Keratinocyte (primary cell): ENCODE results near the gene TMEM238L. TPM values are rescaled to one million over a fixed set of nuclear protein-coding genes. Genes with fewer than 3 reads are reported as not detected.

Source experiments
- DNase-seq: peaks from one replicate; pipeline ENCODE4 v3.0.0-alpha.2; 2011; ENCODE audit warnings: low read depth, missing footprints, low spot score
- FAIRE-seq: peaks from 2 replicates; lab custom pipeline; 2011; peaks lifted over from hg19 to GRCh38; lab: Jason Lieb, UNC
- H2AFZ ChIP-seq: 2 replicates; pipeline ENCODE4 v1.6.0; 2012; ENCODE audit warnings: low read length, control low read depth, inconsistent platforms; ENCODE audit not compliant: control insufficient read depth
- H3K27ac ChIP-seq: 2 replicates; pipeline ENCODE4 v1.5.1; 2011; ENCODE audit warnings: low read length; ENCODE audit not compliant: control insufficient read depth, insufficient read depth
- H3K27me3 ChIP-seq: 3 replicates; pipeline ENCODE4 v1.6.0; 2011; ENCODE audit warnings: low read length; ENCODE audit not compliant: control insufficient read depth, insufficient read depth; ENCODE audit errors: extremely low read depth
- H3K36me3 ChIP-seq, 2 experiments: 2 replicates in 1 of 2; 3 replicates in 1 of 2; pipeline ENCODE4 v1.5.1; 2011; ENCODE audit warnings: low read length in 2 of 2, mild to moderate bottlenecking in 1 of 2; ENCODE audit not compliant: control insufficient read depth in 2 of 2, insufficient read depth in 2 of 2; ENCODE audit errors: extremely low read depth in 1 of 2
- H3K4me1 ChIP-seq: 3 replicates; pipeline ENCODE4 v1.5.1; 2011; ENCODE audit warnings: low read length; ENCODE audit not compliant: control insufficient read depth, insufficient read depth; ENCODE audit errors: extremely low read depth
- H3K4me2 ChIP-seq: 3 replicates; pipeline ENCODE4 v1.6.0; 2011; ENCODE audit warnings: low read depth, low read length; ENCODE audit not compliant: control insufficient read depth, insufficient read depth; ENCODE audit errors: extremely low read depth
- H3K4me3 ChIP-seq, 3 experiments: fragments of 200-600 bp in 1 of 3; sonication (generic) in 1 of 3; 2 replicates in 2 of 3; 3 replicates in 1 of 3; pipeline ENCODE4 v1.5.1; 2011 to 2016; ENCODE audit warnings: low read length in 3 of 3, mild to moderate bottlenecking in 3 of 3, control low read depth in 2 of 3, inconsistent platforms in 1 of 3, low read depth in 1 of 3, mixed read lengths in 1 of 3, mixed run types in 1 of 3, moderate library complexity in 1 of 3; ENCODE audit not compliant: control insufficient read depth in 2 of 3, insufficient read depth in 2 of 3; ENCODE audit errors: extremely low read depth in 1 of 3
- H3K79me2 ChIP-seq: 2 replicates; pipeline ENCODE4 v1.6.0; 2012; ENCODE audit warnings: low read length; ENCODE audit not compliant: control insufficient read depth, insufficient read depth
- H3K9ac ChIP-seq: 3 replicates; pipeline ENCODE4 v1.6.0; 2011; ENCODE audit warnings: low read length; ENCODE audit not compliant: control insufficient read depth, insufficient read depth; ENCODE audit errors: extremely low read depth
- H3K9me1 ChIP-seq: 3 replicates; pipeline ENCODE4 v1.6.0; 2011; ENCODE audit warnings: low read length; ENCODE audit not compliant: control insufficient read depth, insufficient read depth; ENCODE audit errors: extremely low read depth
- H3K9me3 ChIP-seq: 2 replicates; pipeline ENCODE4 v1.5.1; 2012; ENCODE audit warnings: low read depth, low read length; ENCODE audit not compliant: control insufficient read depth
- H4K20me1 ChIP-seq: 3 replicates; pipeline ENCODE4 v1.6.0; 2011; ENCODE audit warnings: low read length; ENCODE audit not compliant: control insufficient read depth, insufficient read depth; ENCODE audit errors: extremely low read depth
- CTCF ChIP-seq, 3 experiments: IDR thresholded peaks in 1 of 3; conservative IDR thresholded peaks in 1 of 3; optimal IDR thresholded peaks in 1 of 3; 2 replicates in 2 of 3; 3 replicates in 1 of 3; pipeline versions ENCODE3 to v1.5.1; 2011; ENCODE audit warnings: low read length in 3 of 3, mild to moderate bottlenecking in 3 of 3, moderate library complexity in 2 of 3, control low read depth in 1 of 3, inconsistent platforms in 1 of 3; ENCODE audit not compliant: insufficient read depth in 2 of 3; ENCODE audit errors: extremely low read depth in 1 of 3
- EZH2 ChIP-seq: IDR thresholded peaks from one replicate; pipeline ENCODE4 v1.6.1; 2012; ENCODE audit warnings: inconsistent platforms, mild to moderate bottlenecking, low read length, moderate library complexity
- dilution Hi-C: fragments of 300-500 bp; cut with MboI; formaldehyde crosslinking; loops from one replicate; pipeline ENCODE4 v1.7.0; 2020; ENCODE audit warnings: low sequenced_read_pairs; ENCODE audit not compliant: extremely low pct_ligation_motif_present
- polyA plus RNA-seq, 5 experiments: library from polyadenylated mRNA; depleted of rRNA in 3 of 5; stranded (reverse) in 3 of 5; stranded (forward) in 1 of 5; unstranded in 1 of 5; fragments of >200 nt; gene quantifications; 1 replicate in 1 of 5; 2 replicates in 3 of 5; 3 replicates in 1 of 5; pipeline versions ENCODE4 v1.2.1 to v1.2.3, GENCODE V29; 2011 to 2012; ENCODE audit warnings: missing spikeins in 2 of 5, low read depth in 1 of 5, low replicate concordance in 1 of 5

Gene TMEM238L
- polyA plus RNA-seq, 1 donor (not counting 4 experiments of a cell fraction or from before 2014, with no cell fraction given), result not detected

GRCh38 chr17:10806545-10807262, 2.8 kb upstream of the TMEM238L start:
- dilution Hi-C loops, result no loop called here

GRCh38 chr17:10805911-10806310, 2.0 kb upstream of the TMEM238L start:
- Histone ChIP-seq H3K27me3 (no peaks in the 10 kb centered on the region), H2AFZ (no peak overlapping the region), H3K4me3 (no peak overlapping the region), H4K20me1 (no peaks in the 10 kb centered on the region), H3K9ac (no peak overlapping the region), H3K79me2 (no peaks in the 10 kb centered on the region), H3K9me3 (no peaks in the 10 kb centered on the region), H3K36me3 (no peaks in the 10 kb centered on the region), H3K4me2 (no peak overlapping the region), H3K27ac (no peak overlapping the region), H3K9me1 (no peaks in the 10 kb centered on the region), H3K4me1 (peaks cover 9% of the 10 kb centered on the region)
- FAIRE-seq, result no peak
- dilution Hi-C loops, result no loop called here
- no peak for TF ChIP-seq CTCF (optimal IDR thresholded peaks at IDR 0.05 in 1 of 3, IDR thresholded peaks at IDR 0.05 in 1 of 3, conservative IDR thresholded peaks at IDR 0.05 in 1 of 3; ENCODE audit: extremely low read depth in 1 of 3, insufficient read depth in 2 of 3, low read length in 3 of 3)
- no peak for TF ChIP-seq EZH2
- no peak for DNase-seq

More at GRCh38 chr17:10806545-10807262, 2.8 kb upstream of the TMEM238L start:
- no peak overlapping the region for H3K4me2 ChIP-seq
- DNase-seq, result no peak
- no peak for FAIRE-seq
- H3K9ac ChIP-seq, result no peak overlapping the region
- H3K27me3 ChIP-seq, result no peaks in the 10 kb centered on the region
- no peaks in the 10 kb centered on the region for H3K79me2 ChIP-seq
- H3K36me3 ChIP-seq, result no peaks in the 10 kb centered on the region
- no peak overlapping the region for H2AFZ ChIP-seq
- no peak overlapping the region for H3K27ac ChIP-seq
- H3K9me3 ChIP-seq, result no peaks in the 10 kb centered on the region
- no peaks in the 10 kb centered on the region for H3K9me1 ChIP-seq
- TF ChIP-seq CTCF (optimal IDR thresholded peaks at IDR 0.05 in 1 of 3, IDR thresholded peaks at IDR 0.05 in 1 of 3, conservative IDR thresholded peaks at IDR 0.05 in 1 of 3; ENCODE audit: extremely low read depth in 1 of 3, insufficient read depth in 2 of 3, low read length in 3 of 3), result no peak
- TF ChIP-seq EZH2, result no peak
- H4K20me1 ChIP-seq, result no peaks in the 10 kb centered on the region
- peaks cover 9% of the 10 kb centered on the region for H3K4me1 ChIP-seq
- H3K4me3 ChIP-seq, result no peak overlapping the region
